Right ventricle myocardium inferior (tissue), 1 donor: Measurements from ENCODE around the gene KIF20A. TPM values are rescaled to one million over a fixed set of nuclear protein-coding genes. Genes with fewer than 3 reads are reported as not detected.
"Not testable (repeated sequence)": the region's sequence is repeated elsewhere in the genome, so short reads cannot be mapped to it uniquely, and the experiment has no call there.

Source experiments
- ATAC-seq: fragments of 200-7000 bp; cut with Tn5 transposase; one replicate; pipeline ENCODE4 v1.9.1; 2020; ENCODE audit warnings: mild to moderate bottlenecking, moderate library complexity
- DNase-seq: peaks from one replicate; pipeline ENCODE4 v3.0.0; 2021; ENCODE audit errors: missing footprints
- intact Hi-C: fragments of 100-400 bp; cut with DNase I; formaldehyde crosslinking; loops from one replicate; pipeline ENCODE4 v1.11.0; 2022
- total RNA-seq: library from RNA; stranded (reverse); fragmentation: NEBNext Ultra II Directional; extraction: Animal tissue kit (Norgen Biotek cat#: 25700); gene quantifications from one replicate; pipeline ENCODE4 v1.2.1, GENCODE V29; 2021
- donor health status: DM: no; HTN: yes; CAD: no; lungs with severe emphysema.

The KIF20A gene
- total RNA-seq, 1 donor from 2014 or later: 0.84 TPM

DNA sequence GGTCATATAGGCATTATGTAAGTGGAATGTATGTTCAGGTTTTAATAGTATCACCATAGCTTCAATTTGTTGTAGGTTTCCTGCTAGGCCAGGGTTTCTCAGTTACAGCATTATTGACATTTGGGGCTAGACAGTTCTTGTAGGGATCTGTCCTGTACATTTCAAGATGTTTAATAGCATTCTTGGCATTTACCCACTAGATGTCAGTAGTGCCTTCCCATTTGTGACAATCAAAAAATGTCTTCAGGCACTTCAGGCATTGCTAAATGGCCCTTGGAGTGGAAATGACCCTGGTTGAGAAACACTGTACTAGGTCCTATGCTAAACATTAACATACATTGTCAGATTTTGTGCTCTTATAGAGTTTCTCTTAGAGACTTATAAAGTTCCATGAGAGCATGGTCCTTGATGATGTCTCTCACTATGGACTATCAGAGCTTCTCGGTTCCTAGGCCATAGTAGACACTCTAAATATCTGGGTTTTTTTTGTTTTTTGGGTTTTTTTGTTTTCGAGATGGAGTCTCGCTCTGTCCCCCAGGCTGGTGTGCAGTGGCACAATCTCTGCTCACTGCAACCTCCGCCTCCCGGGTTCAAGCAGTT lies 1.4 kb downstream of the KIF20A start:
- intact Hi-C loops: no loop called here
- DNase-seq (no peak), ATAC-seq (no peak)

DNA sequence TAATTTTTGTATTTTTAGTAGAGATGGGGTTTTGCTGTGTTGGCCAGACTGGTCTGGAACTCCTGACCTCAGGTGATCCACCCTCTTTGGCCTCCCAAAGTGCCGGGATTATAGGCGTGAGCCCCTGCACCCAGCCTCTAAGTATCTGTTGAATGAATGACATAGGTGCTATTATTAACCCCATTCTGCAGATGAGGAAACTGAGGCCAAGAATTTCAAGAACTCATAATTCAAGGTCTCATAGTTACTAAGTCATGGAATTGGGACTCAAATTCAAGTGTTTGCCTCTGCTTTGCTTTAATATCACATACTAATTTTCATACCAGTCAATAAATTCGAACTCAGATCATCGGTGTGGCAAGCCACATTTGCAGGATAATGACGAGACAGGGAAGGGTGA lies 1.9 kb downstream of the KIF20A start:
- intact Hi-C loops: no loop called here
- ATAC-seq (no peak), DNase-seq (no peak)

GRCh38 chr5:138182808-138183207 lies 3.9 kb downstream of the KIF20A start:
- DNase-seq (no peak), ATAC-seq (peak; percentile 50)
- intact Hi-C loops: no loop called here

- DNase-seq (no peak), ATAC-seq (no peak)
- intact Hi-C loops: no loop called here
Observed at GRCh38 chr5:138186002-138186447, 7.1 kb downstream of the KIF20A start.

DNA sequence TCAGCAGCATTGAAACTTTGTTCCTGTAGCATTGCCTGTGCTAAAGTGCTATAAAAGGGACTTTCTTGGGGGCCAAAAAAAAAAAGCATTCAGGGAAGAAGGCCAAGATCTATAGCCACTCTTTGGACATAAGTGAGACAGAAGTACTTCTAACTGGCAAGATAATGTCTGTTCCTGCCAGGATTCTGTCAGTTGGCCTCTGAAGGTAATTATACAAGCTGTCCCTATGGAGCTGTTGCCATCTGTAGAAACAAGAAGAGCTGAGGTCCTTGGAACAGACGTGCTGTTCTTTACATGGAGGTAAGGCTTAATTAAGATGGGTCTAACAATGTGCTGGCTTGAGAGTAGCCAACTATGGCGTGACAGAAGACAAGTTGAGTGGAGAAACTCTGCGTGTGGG lies 9.7 kb downstream of the KIF20A start:
- intact Hi-C loops: no loop called here
- ATAC-seq: peak; percentile 74
- no peak for DNase-seq

- no peak for ATAC-seq
- no peak for DNase-seq
- intact Hi-C loops: no loop called here
Observed at GRCh38 chr5:138192826-138193225, 13.9 kb downstream of the KIF20A start.

- intact Hi-C loops, DNase-seq, ATAC-seq: not testable (repeated sequence)
Observed at GRCh38 chr5:138193859-138194258, 14.9 kb downstream of the KIF20A start.

DNA sequence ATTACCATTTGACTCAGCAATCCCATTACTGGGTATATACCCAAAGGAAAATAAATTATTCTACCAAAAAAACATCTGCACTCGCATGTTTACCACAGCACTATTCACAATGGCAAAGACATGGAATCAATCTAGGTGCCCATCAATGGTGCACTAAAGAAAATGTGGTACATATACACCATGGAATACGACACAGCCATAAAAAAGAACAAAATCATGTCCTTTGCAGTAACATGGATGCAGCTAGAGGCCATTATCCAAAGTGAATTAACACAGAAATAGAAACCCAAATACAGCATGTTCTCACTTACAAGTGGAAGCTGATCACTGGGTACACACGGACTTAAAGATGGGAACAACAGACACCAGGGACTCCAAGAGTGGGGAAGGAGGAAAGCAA lies 32.1 kb downstream of the KIF20A start:
- intact Hi-C loops: no loop called here
- ATAC-seq: no peak
- DNase-seq: no peak

DNA sequence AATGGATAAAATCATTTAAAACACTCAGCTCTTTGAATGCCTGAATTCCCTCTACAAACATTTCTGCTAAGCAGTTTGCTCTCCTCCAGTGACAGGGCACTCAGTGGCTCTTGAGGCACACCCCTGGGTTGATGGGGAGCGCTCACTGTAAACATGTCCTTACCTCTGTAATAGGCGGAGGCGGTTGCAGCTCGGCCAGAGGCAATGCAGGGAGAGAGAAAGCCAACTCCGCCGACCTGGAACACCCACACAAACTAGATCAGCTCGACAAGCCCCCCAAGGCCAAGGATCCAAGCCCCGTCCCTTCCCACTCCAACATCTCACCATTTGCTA lies 33.9 kb downstream of the KIF20A start:
- intact Hi-C loops: no loop called here
- ATAC-seq (peak; percentile 24), DNase-seq (peak; percentile 72)

- ATAC-seq: peak; percentile 97
- intact Hi-C loops: no loop called here
- peak; percentile 93 for DNase-seq
Observed at GRCh38 chr5:138213161-138214029, 34.5 kb downstream of the KIF20A start, which contains the start of gene CDC23. Gene CDC23, minus strand, starts transcription at chr5:138213323. Its CDS starts 11 bp downstream, at chr5:138213312.

DNA sequence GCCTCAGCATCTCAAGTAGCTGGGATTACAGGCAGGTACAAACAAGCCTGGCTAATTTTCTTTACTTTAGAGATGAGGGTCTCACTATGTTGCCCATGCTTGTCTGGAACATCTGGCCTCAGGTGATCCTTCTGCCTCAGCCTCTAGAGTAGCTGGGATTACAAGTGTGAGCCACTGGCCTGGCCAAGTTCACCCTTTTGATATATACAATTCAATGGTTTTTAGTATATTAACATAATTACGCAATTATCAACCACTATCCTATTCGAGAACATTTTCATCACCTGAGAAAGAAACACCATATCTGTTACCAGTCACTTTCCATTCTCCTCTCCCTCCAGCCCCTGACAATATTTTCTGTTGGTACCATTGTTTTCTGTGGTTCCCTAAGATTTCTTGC lies 37.9 kb downstream of the KIF20A start:
- intact Hi-C loops: no loop called here
- no peak for ATAC-seq
- no peak for DNase-seq

DNA sequence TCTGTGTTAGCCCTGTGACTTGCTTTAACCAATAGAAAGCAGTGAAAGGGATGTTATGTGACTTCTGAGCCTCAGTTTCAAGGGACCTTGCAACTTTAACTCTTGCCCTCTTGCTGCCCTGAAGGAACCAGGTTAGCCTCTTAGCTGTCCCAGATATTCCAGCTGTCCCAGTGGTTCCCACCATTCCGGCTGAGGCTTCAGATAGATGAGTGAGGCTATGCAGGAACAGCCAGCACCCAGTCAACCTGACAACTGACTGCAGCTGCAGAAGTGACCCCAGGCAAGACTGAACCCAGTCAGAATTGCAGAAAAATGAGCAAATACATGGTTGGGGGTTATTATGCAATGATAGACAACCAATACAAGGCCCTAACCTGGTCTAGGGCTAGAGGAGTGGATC lies 44.6 kb downstream of the KIF20A start:
- DNase-seq (no peak), ATAC-seq (no peak)
- intact Hi-C loops: loop anchor here (1.0 to 5.0 kb wide), 2 partner anchors 60 to 184 kb away; no protein-coding TSS in a partner anchor

DNA sequence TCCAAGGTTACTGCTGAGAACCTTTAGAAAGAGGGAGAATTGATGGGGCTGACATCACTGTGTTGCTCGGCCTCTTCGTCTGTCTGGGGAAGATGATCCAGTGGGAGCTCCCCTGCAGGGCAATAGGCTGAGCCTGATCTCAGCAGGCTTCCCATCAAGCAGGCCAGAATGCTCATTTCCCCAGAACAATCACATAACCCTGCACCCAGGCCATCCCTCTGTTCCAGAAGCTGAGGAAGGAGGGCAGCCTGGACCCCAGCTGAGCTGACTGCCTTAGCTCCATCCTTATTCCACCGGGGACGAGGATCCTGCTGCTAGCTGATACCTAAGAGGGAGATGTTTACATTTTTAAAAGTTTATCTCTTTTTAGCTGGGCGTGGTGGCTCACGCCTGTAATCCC lies 45.8 kb downstream of the KIF20A start:
- intact Hi-C loops: loop anchor here (5.0 kb wide), 1 partner anchor 183 kb away; no protein-coding TSS in a partner anchor
- no peak for DNase-seq
- no peak for ATAC-seq

- DNase-seq: no peak
- intact Hi-C loops: no loop called here
- ATAC-seq: no peak
Observed at GRCh38 chr5:138226910-138227309, 48.0 kb downstream of the KIF20A start.

DNA sequence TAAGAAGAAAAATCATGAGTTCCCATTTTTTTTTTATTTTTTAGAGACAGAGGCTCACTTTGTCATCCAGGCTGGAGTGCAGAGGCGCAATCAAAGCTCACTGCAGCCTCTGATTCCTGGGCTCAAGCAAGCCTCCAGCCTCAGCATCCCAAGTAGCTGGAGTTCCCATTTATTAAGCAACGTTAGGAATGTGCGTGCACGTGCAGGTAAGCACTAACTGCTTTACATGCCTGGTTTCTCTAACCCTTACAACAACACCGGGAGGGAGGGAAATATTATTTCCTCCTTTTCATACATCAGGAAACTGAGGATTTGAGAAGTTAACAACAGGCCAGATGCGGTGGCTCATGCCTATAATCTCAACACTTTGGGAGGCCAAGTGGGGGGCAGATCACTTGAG lies 50.5 kb downstream of the KIF20A start:
- ATAC-seq (no peak), DNase-seq (no peak)
- intact Hi-C loops: no loop called here

GRCh38 chr5:138230261-138230660 lies 51.3 kb downstream of the KIF20A start:
- intact Hi-C loops: no loop called here
- DNase-seq (no peak), ATAC-seq (peak; percentile 91)

GRCh38 chr5:138230981-138231589 lies 52.2 kb downstream of the KIF20A start:
- ATAC-seq: peak; percentile 49

DNA sequence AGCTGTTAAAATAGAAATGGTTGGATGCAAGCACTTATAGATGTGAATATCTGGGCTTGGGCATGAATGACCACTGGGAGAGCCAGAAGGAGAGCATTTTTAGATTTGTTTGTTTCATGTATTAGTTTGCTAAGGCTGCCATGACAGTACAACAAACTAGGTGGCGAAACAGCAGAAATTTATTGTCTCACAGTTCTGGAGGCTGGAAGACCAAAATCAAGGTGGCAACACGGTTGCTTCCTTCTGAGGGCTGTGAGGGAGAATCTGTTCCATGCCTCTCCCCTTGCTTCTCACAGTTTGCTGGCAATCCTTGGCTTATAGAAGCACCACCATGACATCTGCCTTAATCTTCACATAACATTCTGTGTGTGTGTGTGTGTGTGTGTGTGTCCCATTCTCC lies 54.4 kb downstream of the KIF20A start:
- DNase-seq (no peak), ATAC-seq (no peak)
- intact Hi-C loops: no loop called here

More at GRCh38 chr5:138230981-138231589, 52.2 kb downstream of the KIF20A start:
- DNase-seq: no peak
- intact Hi-C loops: no loop called here

DNA sequence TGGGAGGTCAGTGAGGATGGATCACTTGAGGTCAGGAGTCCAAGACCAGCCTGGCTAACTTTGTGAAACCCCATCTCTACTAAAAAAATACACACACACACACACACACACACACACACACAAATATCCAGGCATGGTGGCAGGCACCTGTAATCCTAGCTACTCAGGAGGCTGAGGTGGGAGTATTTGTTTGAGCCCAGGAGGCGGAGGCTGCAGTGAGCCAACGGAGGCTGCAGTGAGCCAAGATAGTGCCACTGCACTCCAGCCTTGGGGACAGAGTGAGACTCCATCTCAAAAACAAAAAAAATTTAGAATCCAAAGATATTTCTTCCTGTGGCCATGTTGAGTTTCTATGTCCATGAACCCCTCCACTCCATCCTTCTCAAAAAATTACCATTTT lies 55.7 kb downstream of the KIF20A start:
- intact Hi-C loops: no loop called here
- ATAC-seq (no peak), DNase-seq (no peak)
